Endothelial cell of umbilical vein (primary cell): ENCODE results near the gene RBM45. TPM values are rescaled to one million over a fixed set of nuclear protein-coding genes. Genes with fewer than 3 reads are reported as not detected.

Source experiments
- BruUV-seq: library from RNA; stranded (reverse); fragments of 400-500 nt; replicated peaks from 2 replicates; lab custom pipeline; 2021; lab: Mats Ljungman, UMichigan
- CTCF ChIA-PET: fragments of 300-600, 350-600 bp; sonication (Branson Sonifier 250); formaldehyde crosslinking; loops from one replicate; lab custom pipeline; 2021; ENCODE audit warnings: antibody characterized with exemption, inconsistent platforms; lab: Charles Lee
- POLR2A ChIA-PET: fragments of 300-600, 350-600 bp; sonication (Branson Sonifier 250); formaldehyde crosslinking; loops from one replicate; lab custom pipeline; 2021; ENCODE audit warnings: antibody characterized with exemption, inconsistent platforms; lab: Charles Lee
- DNase-seq: peaks from one replicate; pipeline ENCODE4 v3.0.0-alpha.2; 2011; ENCODE audit warnings: low read depth, low spot score
- FAIRE-seq: peaks from 2 replicates; lab custom pipeline; 2011; peaks lifted over from hg19 to GRCh38; lab: Jason Lieb, UNC
- H2AFZ ChIP-seq: 2 replicates; pipeline ENCODE4 v1.6.0; 2012; ENCODE audit warnings: low read depth, low read length, control low read depth, inconsistent platforms
- H3K27ac ChIP-seq: 2 replicates; pipeline ENCODE4 v1.5.1; 2011; ENCODE audit warnings: low read depth, mild to moderate bottlenecking, control low read depth, low read length, moderate library complexity; ENCODE audit not compliant: insufficient read depth
- H3K27me3 ChIP-seq, 2 experiments: 2 replicates each; pipeline versions ENCODE4 v1.6.0 to v1.6.1; 2011; ENCODE audit warnings: low read length in 2 of 2, mixed read lengths in 1 of 2; ENCODE audit not compliant: control insufficient read depth in 2 of 2, insufficient read depth in 2 of 2
- H3K36me3 ChIP-seq, 2 experiments: 2 replicates in 1 of 2; 3 replicates in 1 of 2; pipeline ENCODE4 v1.5.1; 2011; ENCODE audit warnings: low read length in 2 of 2, mild to moderate bottlenecking in 1 of 2, moderate library complexity in 1 of 2; ENCODE audit not compliant: control insufficient read depth in 2 of 2, insufficient read depth in 2 of 2; ENCODE audit errors: extremely low read depth in 1 of 2
- H3K4me1 ChIP-seq: 3 replicates; pipeline ENCODE4 v1.5.1; 2011; ENCODE audit warnings: mild to moderate bottlenecking, low read length; ENCODE audit not compliant: control insufficient read depth, insufficient read depth; ENCODE audit errors: extremely low read depth
- H3K4me2 ChIP-seq: 2 replicates; pipeline ENCODE4 v1.6.1; 2011; ENCODE audit warnings: low read length, control low read depth, mixed read lengths; ENCODE audit not compliant: insufficient read depth
- H3K4me3 ChIP-seq, 3 experiments: fragments of 200-600 bp in 1 of 3; sonication (generic), shearing (Covaris generic) in 1 of 3; replicated peaks in 1 of 3; 2 replicates each; pipeline ENCODE4 v1.5.1; 2011 to 2016; ENCODE audit warnings: control low read depth in 3 of 3, low read length in 3 of 3, mild to moderate bottlenecking in 2 of 3, inconsistent platforms in 1 of 3, low read depth in 1 of 3, moderate library complexity in 1 of 3; ENCODE audit not compliant: insufficient read depth in 1 of 3
- H3K79me2 ChIP-seq: 2 replicates; pipeline ENCODE4 v1.6.0; 2012; ENCODE audit warnings: low read length, inconsistent platforms; ENCODE audit not compliant: control insufficient read depth, insufficient read depth
- H3K9ac ChIP-seq: replicated peaks from 2 replicates; pipeline ENCODE3; 2011; ENCODE audit warnings: low read length, control low read depth; ENCODE audit not compliant: insufficient read depth; ENCODE audit errors: extremely low read depth
- H3K9me1 ChIP-seq: replicated peaks from 3 replicates; pipeline ENCODE4 v1.6.0; 2011; ENCODE audit warnings: mild to moderate bottlenecking, low read length; ENCODE audit not compliant: control insufficient read depth, insufficient read depth; ENCODE audit errors: extremely low read depth
- H3K9me3 ChIP-seq: replicated peaks from 2 replicates; pipeline ENCODE4 v1.5.1; 2012; ENCODE audit warnings: low read length, inconsistent platforms; ENCODE audit not compliant: control insufficient read depth, insufficient read depth
- H4K20me1 ChIP-seq: replicated peaks from 2 replicates; pipeline ENCODE3; 2011; ENCODE audit warnings: mild to moderate bottlenecking, low read length; ENCODE audit not compliant: control insufficient read depth, insufficient read depth; ENCODE audit errors: extremely low read depth
- CTCF ChIP-seq, 2 donors: IDR thresholded peaks; 1 replicate in 1 of 2; 2 replicates in 1 of 2; pipeline ENCODE4 v1.5.1; 2011; ENCODE audit warnings: low read length in 2 of 2, mild to moderate bottlenecking in 2 of 2, moderate library complexity in 2 of 2, control low read depth in 1 of 2, inconsistent platforms in 1 of 2, low read depth in 1 of 2; ENCODE audit not compliant: insufficient read depth in 1 of 2; ENCODE audit errors: extremely low read depth in 1 of 2
- FOS ChIP-seq: IDR thresholded peaks from 2 replicates; pipeline ENCODE4 v1.6.1; 2011; ENCODE audit warnings: mild to moderate bottlenecking, low read length, moderate library complexity, borderline replicate concordance; ENCODE audit not compliant: insufficient read depth
- JUN ChIP-seq: IDR thresholded peaks from 2 replicates; pipeline ENCODE4 v1.6.1; 2011; ENCODE audit warnings: borderline replicate concordance, low read depth; ENCODE audit not compliant: insufficient read length, insufficient read depth
- MYC ChIP-seq: IDR thresholded peaks from one replicate; pipeline ENCODE4 v1.6.1; 2011; ENCODE audit warnings: mild to moderate bottlenecking, low read depth, low read length
- dilution Hi-C: fragments of 300-500 bp; cut with MboI; formaldehyde crosslinking; loops from one replicate; pipeline ENCODE4 v1.15.0; 2019; ENCODE audit warnings: low sequenced_read_pairs; ENCODE audit not compliant: extremely low pct_ligation_motif_present
- intact Hi-C: fragments of 100-400 bp; cut with micrococcal nuclease; formaldehyde crosslinking; loops from one replicate; pipeline ENCODE4 v1.10.0; 2022
- polyA plus RNA-seq, 4 experiments: library from polyadenylated mRNA; depleted of rRNA in 3 of 4; stranded (reverse) in 3 of 4; unstranded in 1 of 4; fragments of >200 nt; gene quantifications; 2 replicates each; pipeline versions ENCODE4 v1.2.1 to v1.2.3, GENCODE V29; 2011 to 2012; ENCODE audit warnings: missing spikeins in 1 of 4
- total RNA-seq: library from RNA; stranded (reverse); gene quantifications from 2 replicates; pipeline ENCODE4 v1.2.3, GENCODE V29; 2021
- TF ChIP-seq, protein P1 (sequence below): IDR thresholded peaks from 2 replicates; pipeline ENCODE4 v1.6.1; 2011; ENCODE audit not compliant: insufficient read depth, insufficient read length

RBM45 gene
- total and polyA plus RNA-seq, 2 donors (not counting 3 experiments of a cell fraction or from before 2014, with no cell fraction given) = 6.8 to 12.4 TPM

DNA sequence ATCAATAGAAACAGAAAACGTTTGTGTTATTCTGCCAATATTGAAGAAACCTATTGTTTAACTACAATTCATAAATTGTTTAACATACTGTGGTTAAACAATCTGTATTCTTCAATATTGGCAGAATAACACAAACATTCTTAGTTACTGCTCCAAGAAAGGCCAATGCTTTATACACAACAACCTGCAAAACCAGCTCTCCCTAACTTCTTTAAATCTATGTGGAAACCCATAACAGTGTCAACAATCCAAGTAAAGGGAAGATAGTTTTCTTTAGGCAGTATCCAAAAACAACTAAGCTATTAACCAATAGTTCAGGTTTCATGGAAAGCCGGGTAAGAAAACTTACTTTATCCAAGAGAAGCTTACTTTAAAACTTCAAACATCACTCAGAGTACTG lies 6.2 kb upstream of the RBM45 start:
- Histone ChIP-seq H3K4me3 (no peak overlapping the region), H3K4me2 (no peak overlapping the region), H3K9ac (no peak overlapping the region), H3K9me1 (no peaks in the 10 kb centered on the region), H4K20me1 (no peaks in the 10 kb centered on the region), H3K36me3 (no peaks in the 10 kb centered on the region), H3K79me2 (no peaks in the 10 kb centered on the region), H3K27ac (no peak overlapping the region), H3K9me3 (no peaks in the 10 kb centered on the region), H3K27me3 (no peaks in the 10 kb centered on the region), H2AFZ (no peak overlapping the region), H3K4me1 (no peaks in the 10 kb centered on the region)
- DNase-seq (no peak), FAIRE-seq (no peak)
- ChIA-PET CTCF (interaction anchor here (1.0 to 1.1 kb wide), 2 partner anchors 309 to 313 kb away, joined by 3 to 7 read pairs; no protein-coding TSS in a partner anchor), POLR2A (no interaction called here)
- TF ChIP-seq, protein P1, sequence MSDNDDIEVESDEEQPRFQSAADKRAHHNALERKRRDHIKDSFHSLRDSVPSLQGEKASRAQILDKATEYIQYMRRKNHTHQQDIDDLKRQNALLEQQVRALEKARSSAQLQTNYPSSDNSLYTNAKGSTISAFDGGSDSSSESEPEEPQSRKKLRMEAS = no peak
- TF ChIP-seq CTCF (IDR thresholded peaks at IDR 0.05; ENCODE audit: extremely low read depth in 1 of 2, insufficient read depth in 1 of 2, low read depth in 1 of 2, low read length in 2 of 2) (no peak), JUN (no peak), MYC (no peak)
- no TSS peak for BruUV-seq
- dilution Hi-C loops (no loop called here), intact Hi-C loops (no loop called here)

DNA sequence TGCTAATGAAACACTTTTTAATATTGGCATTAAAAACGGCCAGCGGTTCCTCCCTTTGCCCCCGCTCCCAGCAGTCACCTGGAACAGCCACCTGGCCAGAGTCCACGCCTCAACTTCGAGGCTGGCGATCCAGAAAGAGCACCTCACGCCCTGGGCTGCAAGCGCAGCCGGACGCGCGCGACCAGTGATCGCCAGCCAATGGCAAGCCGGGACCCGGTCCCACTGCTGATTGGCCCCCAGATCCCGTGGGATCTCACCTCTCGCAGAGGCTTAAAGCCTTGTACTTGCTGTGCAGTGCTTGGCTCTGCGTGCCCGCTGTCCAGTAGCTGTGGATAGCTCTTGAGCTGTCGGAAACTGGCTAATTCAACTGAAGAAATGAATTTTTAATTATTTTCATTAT lies 4.1 kb upstream of the RBM45 start:
- Histone ChIP-seq H3K9me3 (no peaks in the 10 kb centered on the region), H3K36me3 (no peaks in the 10 kb centered on the region), H2AFZ (no peak overlapping the region), H3K9ac (no peak overlapping the region), H3K27ac (no peak overlapping the region), H3K4me1 (peaks cover 3% of the 10 kb centered on the region), H3K79me2 (peaks cover 3% of the 10 kb centered on the region), H3K27me3 (no peaks in the 10 kb centered on the region), H4K20me1 (no peaks in the 10 kb centered on the region), H3K9me1 (no peaks in the 10 kb centered on the region), H3K4me2 (no peak overlapping the region), H3K4me3 (no peak overlapping the region)
- no peak for FAIRE-seq
- TF ChIP-seq JUN (no peak), FOS (no peak)
- CTCF ChIA-PET = interaction anchor here (0.9 to 1.0 kb wide), 2 partner anchors 306 to 311 kb away, joined by 3 to 6 read pairs; no protein-coding TSS in a partner anchor
- intact Hi-C loops (no loop called here), dilution Hi-C loops (no loop called here)
- POLR2A ChIA-PET = no interaction called here
- DNase-seq = no peak
- no TSS peak for BruUV-seq
